SK-N-SH treated with all-trans-retinoic acid at 6 μM for 48 hours (cell line): ENCODE results near the gene ADPRHL1.
A peak's percentile ranks its signal among the peaks of the same experiment; 100 is the strongest.

Experiments
- ATAC-seq: fragments of 200-7000 bp; cut with Tn5 transposase; 3 replicates; pipeline ENCODE4 v1.9.1; 2020; ENCODE audit warnings: mild to moderate bottlenecking, moderate library complexity
- ARNTL ChIP-seq: fragments of 450-650 bp; formaldehyde crosslinking; IDR thresholded peaks from 2 replicates; pipeline ENCODE4 v1.5.0; 2020; ENCODE audit warnings: low read depth, mild to moderate bottlenecking, moderate library complexity, borderline replicate concordance
- BACH2 ChIP-seq: fragments of 250-450 bp; sonication (Bioruptor Pico); IDR thresholded peaks from 2 replicates; pipeline ENCODE4 v1.9.0; 2021; ENCODE audit warnings: mild to moderate bottlenecking, borderline replicate concordance
- CREB5 ChIP-seq: fragments of 250-450 bp; sonication (Bioruptor Pico); IDR thresholded peaks from 2 replicates; pipeline ENCODE4 v1.5.1; 2020; ENCODE audit warnings: low read depth, mild to moderate bottlenecking, moderate library complexity
- CSDC2 ChIP-seq: fragments of 250-450 bp; sonication (Bioruptor Pico); IDR thresholded peaks from 2 replicates; pipeline ENCODE4 v1.5.0; 2020; ENCODE audit warnings: mild to moderate bottlenecking, moderate library complexity
- CSRNP3 ChIP-seq: fragments of 250-450 bp; sonication (Bioruptor Pico); IDR thresholded peaks from 2 replicates; pipeline ENCODE4 v1.5.1; 2021; ENCODE audit warnings: mild to moderate bottlenecking, moderate library complexity
- ESRRG ChIP-seq: fragments of 250-450 bp; sonication (Bioruptor Pico); IDR thresholded peaks from 2 replicates; pipeline ENCODE4 v1.6.1; 2021; ENCODE audit warnings: mild to moderate bottlenecking
- GLIS3 ChIP-seq: fragments of 250-450 bp; sonication (Bioruptor Pico); IDR thresholded peaks from 2 replicates; pipeline ENCODE4 v1.5.0; 2020; ENCODE audit warnings: mild to moderate bottlenecking, moderate library complexity
- ISL1 ChIP-seq: fragments of 250-450 bp; sonication (Bioruptor Pico); IDR thresholded peaks from 2 replicates; pipeline ENCODE4 v2.1.2; 2022; ENCODE audit warnings: mild to moderate bottlenecking, moderate library complexity
- OSR1 ChIP-seq: fragments of 250-450 bp; sonication (Bioruptor Pico); IDR thresholded peaks from 2 replicates; pipeline ENCODE4 v1.8.0; 2022; ENCODE audit warnings: moderate library complexity, mild to moderate bottlenecking, inconsistent platforms
- PATZ1 ChIP-seq: fragments of 250-450 bp; sonication (Bioruptor Pico); IDR thresholded peaks from 2 replicates; pipeline ENCODE4 v1.8.0; 2020; ENCODE audit warnings: mild to moderate bottlenecking, moderate library complexity, borderline replicate concordance
- POU6F1 ChIP-seq: fragments of 250-450 bp; sonication (Bioruptor Pico); IDR thresholded peaks from 2 replicates; pipeline ENCODE4 v1.8.0; 2021; ENCODE audit warnings: low read depth, mild to moderate bottlenecking, moderate library complexity, borderline replicate concordance
- PPARA ChIP-seq: fragments of 250-450 bp; sonication (Bioruptor Pico); IDR thresholded peaks from 2 replicates; pipeline ENCODE4 v1.5.0; 2020; ENCODE audit warnings: mild to moderate bottlenecking, borderline replicate concordance
- RARB ChIP-seq: fragments of 250-450 bp; sonication (Bioruptor Pico); IDR thresholded peaks from 2 replicates; pipeline ENCODE4 v1.8.0; 2021; ENCODE audit warnings: mild to moderate bottlenecking, moderate library complexity
- SNAI2 ChIP-seq: fragments of 250-450 bp; sonication (Bioruptor Pico); IDR thresholded peaks from 2 replicates; pipeline ENCODE4 v1.5.0; 2020; ENCODE audit warnings: mild to moderate bottlenecking, moderate library complexity
- TCF4 ChIP-seq: fragments of 250-450 bp; sonication (Bioruptor Pico); IDR thresholded peaks from 2 replicates; pipeline ENCODE4 v1.8.0; 2021; ENCODE audit warnings: mild to moderate bottlenecking, moderate library complexity, borderline replicate concordance
- TOX ChIP-seq: fragments of 250-450 bp; sonication (Bioruptor Pico); IDR thresholded peaks from 2 replicates; pipeline ENCODE4 v1.8.0; 2021; ENCODE audit warnings: mild to moderate bottlenecking, moderate library complexity, borderline replicate concordance
- TSHZ2 ChIP-seq: fragments of 250-450 bp; sonication (Bioruptor Pico); IDR thresholded peaks from 2 replicates; pipeline ENCODE4 v1.5.0; 2020; ENCODE audit warnings: mild to moderate bottlenecking, moderate library complexity
- ZC3H10 ChIP-seq: fragments of 250-450 bp; sonication (Bioruptor Pico); IDR thresholded peaks from 2 replicates; pipeline ENCODE4 v1.5.1; 2021; ENCODE audit warnings: mild to moderate bottlenecking, moderate library complexity
- ZFP3 ChIP-seq: fragments of 250-450 bp; sonication (Bioruptor Pico); IDR thresholded peaks from 2 replicates; pipeline ENCODE4 v1.5.0; 2020; ENCODE audit warnings: mild to moderate bottlenecking, moderate library complexity
- ZFP30 ChIP-seq: fragments of 450-650 bp; formaldehyde crosslinking; IDR thresholded peaks from 2 replicates; pipeline ENCODE4 v1.5.0; 2022; ENCODE audit warnings: mild to moderate bottlenecking, moderate library complexity
- ZNF70 ChIP-seq: fragments of 450-650 bp; formaldehyde crosslinking; IDR thresholded peaks from 2 replicates; pipeline ENCODE4 v1.5.0; 2020; ENCODE audit warnings: mild to moderate bottlenecking, moderate library complexity

Gene ADPRHL1

GRCh38 chr13:113489549-113490495 is 36.5 kb upstream of the ADPRHL1 start:
- ATAC-seq, result peak; percentile 21
- TF ChIP-seq ZNF70 (CRISPR knock-in tag) (no peak), TOX (CRISPR knock-in tag) (no peak), ZFP3 (CRISPR knock-in tag) (no peak), SNAI2 (CRISPR knock-in tag) (no peak), CSRNP3 (no peak), ARNTL (no peak), ZFP30 (CRISPR knock-in tag) (no peak), ESRRG (CRISPR knock-in tag) (no peak)

GRCh38 chr13:113489171-113489548 is 35.9 kb upstream of the ADPRHL1 start:
- no peak for ATAC-seq
- TF ChIP-seq ESRRG (CRISPR knock-in tag), result no peak
- no peak for TF ChIP-seq ZFP30 (CRISPR knock-in tag)
- TF ChIP-seq OSR1 (CRISPR knock-in tag), result no peak
- TF ChIP-seq ZNF70 (CRISPR knock-in tag), result no peak
- TF ChIP-seq CSDC2 (CRISPR knock-in tag), result no peak
- no peak for TF ChIP-seq GLIS3
- TF ChIP-seq RARB (CRISPR knock-in tag), result no peak
- no peak for TF ChIP-seq ZFP3 (CRISPR knock-in tag)

GRCh38 chr13:113488283-113488682 is 35.0 kb upstream of the ADPRHL1 start:
- no peak for TF ChIP-seq ZNF70 (CRISPR knock-in tag)
- TF ChIP-seq OSR1 (CRISPR knock-in tag), result no peak
- no peak for TF ChIP-seq ZFP3 (CRISPR knock-in tag)
- TF ChIP-seq RARB (CRISPR knock-in tag), result no peak
- TF ChIP-seq POU6F1 (CRISPR knock-in tag), result no peak
- no peak for TF ChIP-seq CSDC2 (CRISPR knock-in tag)
- TF ChIP-seq TCF4, result no peak
- no peak for TF ChIP-seq SNAI2 (CRISPR knock-in tag)
- TF ChIP-seq CREB5 (CRISPR knock-in tag), result no peak
- TF ChIP-seq, all 23 proteins: peak for 0
- no peak for ATAC-seq

GRCh38 chr13:113486698-113487097 is 33.4 kb upstream of the ADPRHL1 start:
- TF ChIP-seq TCF4 (peak; percentile 46; the same call in 1 of the 2 replicates), OSR1 (CRISPR knock-in tag) (no peak), BACH2 (CRISPR knock-in tag) (no peak), ESRRG (CRISPR knock-in tag) (no peak), ZNF70 (CRISPR knock-in tag) (no peak), POU6F1 (CRISPR knock-in tag) (no peak), ZC3H10 (CRISPR knock-in tag) (no peak), SNAI2 (CRISPR knock-in tag) (no peak), PATZ1 (CRISPR knock-in tag) (no peak), CREB5 (CRISPR knock-in tag) (no peak), PPARA (CRISPR knock-in tag) (no peak), TOX (CRISPR knock-in tag) (no peak), ARNTL (no peak), TSHZ2 (0 out of 2 replicates have a peak, but pooled peaks have one; percentile 12), CSDC2 (CRISPR knock-in tag) (no peak), ISL1 (CRISPR knock-in tag) (no peak)
- ATAC-seq, result no peak
